ENCODE data around the gene HGD. TPM values are rescaled to one million over a fixed set of nuclear protein-coding genes. Genes with fewer than 3 reads are reported as not detected.

Gene HGD
- total RNA-seq, 1 donor, result under 0.01 TPM

DNA sequence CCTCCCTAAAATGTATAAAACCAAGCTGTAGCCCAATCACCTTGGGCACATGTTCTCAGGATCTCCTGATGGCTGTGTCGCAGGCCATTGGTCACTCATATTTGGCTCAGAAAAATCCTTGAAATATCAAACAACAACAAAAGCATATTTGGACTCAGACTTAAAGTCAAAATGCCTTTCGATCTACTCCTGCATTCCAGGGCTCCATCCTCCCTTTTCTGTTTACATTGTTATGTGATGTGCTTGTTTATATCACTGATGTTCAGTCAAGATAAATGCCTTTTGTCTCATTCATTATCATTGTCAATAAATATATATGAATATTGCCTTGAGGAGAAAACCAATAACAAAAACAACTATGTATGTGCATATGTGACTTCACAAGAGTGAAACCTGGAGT, 31.7 kb downstream of the HGD start:
- peaks cover 2% of the 10 kb centered on the region for H3K4me1 ChIP-seq (ENCODE audit: insufficient read depth, low read length)
- H3K36me3 ChIP-seq (ENCODE audit: insufficient read depth, low read length), result no peaks in the 10 kb centered on the region
- peak; percentile 6 for DNase-seq (ENCODE audit: insufficient read length, low spot score, missing footprints)
- TF ChIP-seq, protein P1, sequence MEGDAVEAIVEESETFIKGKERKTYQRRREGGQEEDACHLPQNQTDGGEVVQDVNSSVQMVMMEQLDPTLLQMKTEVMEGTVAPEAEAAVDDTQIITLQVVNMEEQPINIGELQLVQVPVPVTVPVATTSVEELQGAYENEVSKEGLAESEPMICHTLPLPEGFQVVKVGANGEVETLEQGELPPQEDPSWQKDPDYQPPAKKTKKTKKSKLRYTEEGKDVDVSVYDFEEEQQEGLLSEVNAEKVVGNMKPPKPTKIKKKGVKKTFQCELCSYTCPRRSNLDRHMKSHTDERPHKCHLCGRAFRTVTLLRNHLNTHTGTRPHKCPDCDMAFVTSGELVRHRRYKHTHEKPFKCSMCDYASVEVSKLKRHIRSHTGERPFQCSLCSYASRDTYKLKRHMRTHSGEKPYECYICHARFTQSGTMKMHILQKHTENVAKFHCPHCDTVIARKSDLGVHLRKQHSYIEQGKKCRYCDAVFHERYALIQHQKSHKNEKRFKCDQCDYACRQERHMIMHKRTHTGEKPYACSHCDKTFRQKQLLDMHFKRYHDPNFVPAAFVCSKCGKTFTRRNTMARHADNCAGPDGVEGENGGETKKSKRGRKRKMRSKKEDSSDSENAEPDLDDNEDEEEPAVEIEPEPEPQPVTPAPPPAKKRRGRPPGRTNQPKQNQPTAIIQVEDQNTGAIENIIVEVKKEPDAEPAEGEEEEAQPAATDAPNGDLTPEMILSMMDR (IDR thresholded peaks at IDR 0.05; ENCODE audit: extremely low read depth, low read depth, low read length), result no peak
- H3K4me3 ChIP-seq (ENCODE audit: insufficient read depth, low read length), result no peak overlapping the region
- no peaks in the 10 kb centered on the region for H3K79me2 ChIP-seq (ENCODE audit: insufficient read depth, low read length)
- no peak overlapping the region for H2AFZ ChIP-seq (ENCODE audit: low read length)
- H3K27ac ChIP-seq (ENCODE audit: low read depth, low read length), result no peak overlapping the region
- H4K20me1 ChIP-seq (ENCODE audit: insufficient read depth, low read length), result no peaks in the 10 kb centered on the region
- H3K27me3 ChIP-seq (ENCODE audit: insufficient read depth, low read length), result no peaks in the 10 kb centered on the region
- no peaks in the 10 kb centered on the region for H3K9me3 ChIP-seq (ENCODE audit: low read depth, low read length)
- H3K4me2 ChIP-seq (ENCODE audit: insufficient read depth, low read length), result no peak overlapping the region

DNA sequence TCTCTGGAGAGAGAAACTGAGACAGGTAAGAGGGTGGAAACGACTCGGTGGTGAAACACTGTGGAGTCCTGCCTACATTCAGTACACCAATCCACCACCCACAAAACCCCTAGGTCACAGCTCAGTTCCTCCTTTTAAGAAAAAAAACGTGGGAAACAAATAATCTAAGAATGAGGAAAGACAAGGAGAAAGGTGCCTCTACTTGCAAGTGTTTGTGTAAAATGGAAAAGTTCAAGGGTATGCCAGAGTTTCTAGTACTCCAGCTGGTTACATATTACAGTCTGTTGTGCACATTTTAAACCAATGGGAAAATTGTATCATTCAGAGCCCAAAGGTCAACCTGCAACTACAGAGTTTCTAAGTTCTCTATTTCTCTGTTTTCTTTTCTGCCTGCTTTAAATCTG, 32.2 kb downstream of the HGD start:
- no peak overlapping the region for H2AFZ ChIP-seq (ENCODE audit: low read length)
- H3K9me3 ChIP-seq (ENCODE audit: low read depth, low read length), result no peaks in the 10 kb centered on the region
- no peaks in the 10 kb centered on the region for H4K20me1 ChIP-seq (ENCODE audit: insufficient read depth, low read length)
- H3K79me2 ChIP-seq (ENCODE audit: insufficient read depth, low read length), result no peaks in the 10 kb centered on the region
- no peak for DNase-seq (ENCODE audit: insufficient read length, low spot score, missing footprints)
- H3K27ac ChIP-seq (ENCODE audit: low read depth, low read length), result no peak overlapping the region
- no peak overlapping the region for H3K4me2 ChIP-seq (ENCODE audit: insufficient read depth, low read length)
- H3K27me3 ChIP-seq (ENCODE audit: insufficient read depth, low read length), result no peaks in the 10 kb centered on the region
- H3K36me3 ChIP-seq (ENCODE audit: insufficient read depth, low read length), result no peaks in the 10 kb centered on the region
- TF ChIP-seq, protein P1 (IDR thresholded peaks at IDR 0.05; ENCODE audit: extremely low read depth, low read depth, low read length), result no peak
- H3K4me3 ChIP-seq (ENCODE audit: insufficient read depth, low read length), result no peak overlapping the region
- peaks cover 6% of the 10 kb centered on the region for H3K4me1 ChIP-seq (ENCODE audit: insufficient read depth, low read length)

DNA sequence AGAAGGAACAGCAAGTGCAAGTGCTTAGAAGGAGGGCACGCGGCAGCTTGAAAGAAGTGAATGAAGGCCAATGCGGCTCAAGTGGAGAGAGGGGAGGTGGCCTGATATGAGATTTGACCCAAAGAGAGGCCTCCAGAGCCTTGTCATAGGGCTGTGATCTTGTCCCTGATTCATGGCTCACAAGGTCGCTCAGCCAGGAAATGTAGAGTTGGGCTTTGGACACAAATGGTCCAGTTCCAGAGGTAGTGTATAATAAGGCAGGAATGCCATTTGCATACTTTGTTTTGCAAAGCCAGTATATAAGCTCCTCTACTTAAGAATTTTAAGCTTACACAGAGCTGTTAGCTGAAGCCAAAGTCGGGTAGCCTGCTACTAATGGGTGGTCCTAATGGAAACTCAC, 33.7 kb downstream of the HGD start:
- H2AFZ ChIP-seq (ENCODE audit: low read length), result no peak overlapping the region
- no peak for DNase-seq (ENCODE audit: insufficient read length, low spot score, missing footprints)
- H3K79me2 ChIP-seq (ENCODE audit: insufficient read depth, low read length), result no peaks in the 10 kb centered on the region
- TF ChIP-seq, protein P1 (IDR thresholded peaks at IDR 0.05; ENCODE audit: extremely low read depth, low read depth, low read length), result no peak
- H3K4me3 ChIP-seq (ENCODE audit: insufficient read depth, low read length), result no peak overlapping the region
- H3K27ac ChIP-seq (ENCODE audit: low read depth, low read length), result no peak overlapping the region
- H3K4me2 ChIP-seq (ENCODE audit: insufficient read depth, low read length), result no peak overlapping the region
- H3K36me3 ChIP-seq (ENCODE audit: insufficient read depth, low read length), result no peaks in the 10 kb centered on the region
- H3K9me3 ChIP-seq (ENCODE audit: low read depth, low read length), result no peaks in the 10 kb centered on the region
- no peaks in the 10 kb centered on the region for H3K27me3 ChIP-seq (ENCODE audit: insufficient read depth, low read length)
- H4K20me1 ChIP-seq (ENCODE audit: insufficient read depth, low read length), result no peaks in the 10 kb centered on the region
- peaks cover 6% of the 10 kb centered on the region for H3K4me1 ChIP-seq (ENCODE audit: insufficient read depth, low read length)

DNA sequence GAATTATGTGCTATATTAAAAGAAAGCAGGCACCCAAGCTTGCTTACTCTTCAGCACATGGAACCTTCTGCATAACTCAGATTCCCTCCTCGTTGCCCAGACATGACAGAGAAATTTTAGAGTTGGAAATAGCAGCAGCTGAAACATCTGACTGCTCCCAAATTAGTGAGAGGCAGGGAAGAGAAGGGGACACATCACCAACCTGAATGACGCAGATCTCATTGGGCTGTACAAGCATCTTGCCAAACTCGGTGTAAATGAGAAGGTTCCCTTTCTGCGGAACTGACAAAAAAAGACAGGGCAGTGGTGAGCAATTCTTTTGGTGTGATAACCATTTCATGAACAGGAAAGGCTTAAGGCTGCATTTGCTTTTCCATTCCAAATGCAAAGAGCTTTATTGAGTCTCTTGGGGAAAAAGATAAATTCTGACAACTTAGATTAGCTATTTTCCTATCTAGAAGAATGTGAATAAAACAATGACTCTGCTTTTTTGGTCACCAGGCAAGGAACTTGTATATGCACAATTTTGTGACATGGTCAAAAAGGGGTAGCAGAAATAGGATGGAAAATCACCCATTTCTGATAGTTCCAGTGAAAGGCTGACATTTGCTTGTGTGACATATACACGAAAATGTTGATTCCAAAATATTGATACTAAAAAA, 35.1 kb downstream of the HGD start:
- no peak for DNase-seq (ENCODE audit: insufficient read length, low spot score, missing footprints)
- no peak overlapping the region for H3K27ac ChIP-seq (ENCODE audit: low read depth, low read length)
- H3K79me2 ChIP-seq (ENCODE audit: insufficient read depth, low read length), result no peaks in the 10 kb centered on the region
- peak overlapping the region; percentile 25 for H2AFZ ChIP-seq (ENCODE audit: low read length)
- no peak overlapping the region for H3K4me2 ChIP-seq (ENCODE audit: insufficient read depth, low read length)
- no peaks in the 10 kb centered on the region for H3K27me3 ChIP-seq (ENCODE audit: insufficient read depth, low read length)
- TF ChIP-seq, protein P1 (IDR thresholded peaks at IDR 0.05; ENCODE audit: extremely low read depth, low read depth, low read length), result no peak
- H3K36me3 ChIP-seq (ENCODE audit: insufficient read depth, low read length), result no peaks in the 10 kb centered on the region
- H4K20me1 ChIP-seq (ENCODE audit: insufficient read depth, low read length), result no peaks in the 10 kb centered on the region
- H3K9me3 ChIP-seq (ENCODE audit: low read depth, low read length), result no peaks in the 10 kb centered on the region
- H3K4me3 ChIP-seq (ENCODE audit: insufficient read depth, low read length), result no peak overlapping the region
- H3K4me1 ChIP-seq (ENCODE audit: insufficient read depth, low read length), result peaks cover 16% of the 10 kb centered on the region
